HG03135 (cell line): ENCODE results near the gene WWTR1.

Experiments used
- ATAC-seq: cut with Tn5 transposase; IDR thresholded peaks from one replicate; pipeline ENCODE4 v1.9.1; 2021; ENCODE audit warnings: mild to moderate bottlenecking, moderate library complexity; ENCODE audit not compliant: unreplicated experiment

The WWTR1 gene

GRCh38 chr3:149475451-149476060 is 182.3 kb downstream of the WWTR1 start:
- no peak for ATAC-seq

DNA sequence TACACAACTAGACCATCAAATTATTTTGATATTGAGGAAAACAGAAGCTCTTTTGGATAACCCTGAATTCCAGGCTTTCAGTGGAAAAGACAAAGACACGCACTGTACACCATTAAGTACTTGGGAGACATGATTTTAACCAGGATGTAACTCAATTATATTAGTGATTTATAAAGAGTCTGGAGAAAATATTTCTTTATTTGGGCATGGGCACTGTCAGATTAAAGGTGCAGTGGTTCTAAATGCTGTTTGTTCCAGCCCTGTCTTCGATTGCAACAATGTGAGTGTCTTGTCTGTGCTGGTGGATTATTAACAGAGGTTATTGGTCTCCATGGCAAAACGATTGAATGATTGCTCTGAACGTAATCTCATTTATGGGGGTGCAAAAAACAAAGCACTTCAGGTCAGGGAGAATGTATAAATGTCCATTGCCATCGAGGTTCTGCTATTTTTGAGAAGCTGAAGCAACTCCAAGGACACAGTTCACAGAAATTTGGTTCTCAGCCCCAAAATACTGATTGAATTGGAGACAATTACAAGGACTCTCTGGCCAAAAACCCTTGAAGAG is 183.5 kb downstream of the WWTR1 start, which contains the start of gene TM4SF4:
Gene TM4SF4, plus strand, starts transcription at position 448 of the 568 bp plus-strand sequence. CDS start 181 bp downstream, outside the sequence.
- ATAC-seq = no peak

- ATAC-seq = no peak
Measured at GRCh38 chr3:149473357-149474249, 184.2 kb downstream of the WWTR1 start.

GRCh38 chr3:149472030-149472797 is 185.6 kb downstream of the WWTR1 start:
- no peak for ATAC-seq

- no peak for ATAC-seq
Measured at GRCh38 chr3:149470381-149470780, 187.4 kb downstream of the WWTR1 start.

DNA sequence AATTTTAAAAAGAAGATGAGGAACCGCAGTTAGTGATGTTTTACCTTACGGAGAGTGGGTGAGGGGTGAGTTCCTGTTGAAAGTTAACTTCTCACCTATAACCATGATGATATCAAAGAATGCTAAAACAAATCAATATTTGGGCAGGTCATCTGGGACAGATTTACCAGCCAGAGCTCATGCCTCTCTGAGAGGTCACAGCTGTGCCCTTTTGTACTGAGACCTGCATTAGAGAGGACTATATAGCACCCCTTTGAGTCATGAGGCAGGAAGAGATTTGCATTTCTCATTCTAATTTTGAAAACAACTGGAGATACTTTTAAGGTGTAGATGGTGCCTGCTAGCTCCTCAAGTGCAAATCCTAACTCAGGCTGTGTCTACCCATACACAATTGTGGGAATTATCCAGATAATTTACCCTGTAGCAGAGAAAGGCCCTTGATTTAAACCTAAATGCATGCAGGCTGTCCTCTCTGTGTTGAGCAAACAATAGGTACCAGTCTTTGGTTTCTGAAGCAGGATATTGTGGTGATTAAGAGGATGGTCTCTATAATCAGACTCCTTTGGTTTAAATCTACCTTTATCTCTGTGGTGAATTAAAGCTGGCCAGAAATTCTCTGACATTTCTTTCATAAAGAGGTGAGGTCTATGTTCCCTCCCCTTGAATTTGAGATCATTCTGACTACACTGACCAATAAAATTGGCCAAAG is 189.2 kb downstream of the WWTR1 start:
- ATAC-seq = no peak
